ENCODE data around the gene UBASH3B.
A peak's percentile ranks its signal among the peaks of the same experiment; 100 is the strongest.

UBASH3B gene

GRCh38 chr11:122758974-122759373, 103.5 kb downstream of the UBASH3B start:
- DNase-seq: no peak

- no peak for DNase-seq
Observed at GRCh38 chr11:122763108-122763507, 107.6 kb downstream of the UBASH3B start.

- DNase-seq: no peak
Observed at GRCh38 chr11:122764371-122765090, 109.0 kb downstream of the UBASH3B start.

- DNase-seq: no peak
Observed at GRCh38 chr11:122765487-122766131, 110.1 kb downstream of the UBASH3B start.

- no peak for DNase-seq
Observed at GRCh38 chr11:122769126-122769780, 113.7 kb downstream of the UBASH3B start.

GRCh38 chr11:122772945-122773344, 117.4 kb downstream of the UBASH3B start:
- DNase-seq: no peak

- no peak for DNase-seq
Observed at GRCh38 chr11:122773781-122774266, 118.3 kb downstream of the UBASH3B start.

- DNase-seq: no peak
Observed at GRCh38 chr11:122775675-122776271, 120.3 kb downstream of the UBASH3B start.

GRCh38 chr11:122776546-122776945, 121.0 kb downstream of the UBASH3B start:
- no peak for DNase-seq

- no peak for DNase-seq
Observed at GRCh38 chr11:122777343-122777742, 121.8 kb downstream of the UBASH3B start.

GRCh38 chr11:122778148-122778547, 122.6 kb downstream of the UBASH3B start:
- DNase-seq: no peak

- peak; percentile 10 for DNase-seq
Observed at GRCh38 chr11:122779047-122779629, 123.6 kb downstream of the UBASH3B start.

- DNase-seq: no peak
Observed at GRCh38 chr11:122780296-122780949, 124.9 kb downstream of the UBASH3B start.

GRCh38 chr11:122781378-122782195, 126.1 kb downstream of the UBASH3B start:
- peak; percentile 74 for DNase-seq

GRCh38 chr11:122782222-122782621, 126.7 kb downstream of the UBASH3B start:
- no peak for DNase-seq

GRCh38 chr11:122784325-122784955, 128.9 kb downstream of the UBASH3B start:
- no peak for DNase-seq

- DNase-seq: no peak
Observed at GRCh38 chr11:122785031-122785541, 129.6 kb downstream of the UBASH3B start.

GRCh38 chr11:122786896-122787295, 131.4 kb downstream of the UBASH3B start:
- DNase-seq: no peak

- no peak for DNase-seq
Observed at GRCh38 chr11:122788781-122789535, 133.4 kb downstream of the UBASH3B start.

- no peak for DNase-seq
Observed at GRCh38 chr11:122789907-122790306, 134.4 kb downstream of the UBASH3B start.

All from NCI-H82 (cell line).